HG02938 (cell line): Measurements from ENCODE around the gene PLEKHG3.

Experiments
- ATAC-seq: cut with Tn5 transposase; IDR thresholded peaks from one replicate; pipeline ENCODE4 v1.9.1; 2021; ENCODE audit warnings: mild to moderate bottlenecking, moderate library complexity; ENCODE audit not compliant: unreplicated experiment

Gene PLEKHG3

GRCh38 chr14:64743061-64743460, 38.8 kb downstream of the PLEKHG3 start:
- ATAC-seq: no peak

- ATAC-seq: no peak
Observed at GRCh38 chr14:64745511-64746091, 41.4 kb downstream of the PLEKHG3 start.

- ATAC-seq: no peak
Observed at GRCh38 chr14:64746298-64747250, 42.4 kb downstream of the PLEKHG3 start.

- ATAC-seq: no peak
Observed at GRCh38 chr14:64747327-64747726, 43.1 kb downstream of the PLEKHG3 start.

- no peak for ATAC-seq
Observed at GRCh38 chr14:64748521-64748920, 44.3 kb downstream of the PLEKHG3 start.

GRCh38 chr14:64748995-64749714, 44.9 kb downstream of the PLEKHG3 start:
- no peak for ATAC-seq

- no peak for ATAC-seq
Observed at GRCh38 chr14:64752909-64753308, 48.7 kb downstream of the PLEKHG3 start.

GRCh38 chr14:64753374-64753773, 49.1 kb downstream of the PLEKHG3 start:
- ATAC-seq: no peak

GRCh38 chr14:64753999-64754398, 49.8 kb downstream of the PLEKHG3 start:
- ATAC-seq: no peak

- ATAC-seq: no peak
Observed at GRCh38 chr14:64754685-64755084, 50.5 kb downstream of the PLEKHG3 start.

- ATAC-seq: no peak
Observed at GRCh38 chr14:64755781-64756221, 51.6 kb downstream of the PLEKHG3 start.

- no peak for ATAC-seq
Observed at GRCh38 chr14:64756712-64757111, 52.5 kb downstream of the PLEKHG3 start.

GRCh38 chr14:64757601-64758000, 53.4 kb downstream of the PLEKHG3 start:
- ATAC-seq: no peak

- ATAC-seq: no peak
Observed at GRCh38 chr14:64758025-64758521, 53.8 kb downstream of the PLEKHG3 start.

- no peak for ATAC-seq
Observed at GRCh38 chr14:64758691-64759554, 54.7 kb downstream of the PLEKHG3 start.

GRCh38 chr14:64759555-64759938, 55.3 kb downstream of the PLEKHG3 start:
- ATAC-seq: no peak

GRCh38 chr14:64760146-64760755, 56.0 kb downstream of the PLEKHG3 start:
- ATAC-seq: no peak

GRCh38 chr14:64760916-64761315, 56.7 kb downstream of the PLEKHG3 start:
- no peak for ATAC-seq

- no peak for ATAC-seq
Observed at GRCh38 chr14:64761441-64762043, 57.3 kb downstream of the PLEKHG3 start.
